HEK293 (cell line): ENCODE results near the gene ZNF43.

Experiments
- CTCF ChIA-PET: fragments of 350-600 bp; formaldehyde crosslinking; extraction: SDS; loops from one replicate; lab custom pipeline; 2021; ENCODE audit warnings: antibody characterized with exemption; lab: Yijun Ruan, JAX
- POLR2A ChIA-PET: fragments of 300-600 bp; formaldehyde crosslinking; extraction: SDS; loops from one replicate; lab custom pipeline; 2020; ENCODE audit warnings: antibody characterized with exemption, inconsistent platforms; lab: Yijun Ruan, JAX
- H3K27ac ChIP-seq: fragments of 200-500 bp; sonication (Bioruptor generic); 2 replicates; pipeline ENCODE4 v1.5.1; 2014; ENCODE audit warnings: low read depth, low read length, control low read depth, inconsistent platforms; ENCODE audit errors: extremely low read depth
- H3K36me3 ChIP-seq, 2 experiments: fragments of 200-500 bp in 1 of 2; sonication (Bioruptor generic) in 1 of 2; 1 replicate in 1 of 2; 2 replicates in 1 of 2; pipeline ENCODE4 v1.5.1; 2014 to 2017; ENCODE audit warnings: inconsistent platforms in 2 of 2, low read length in 2 of 2; ENCODE audit not compliant: control insufficient read depth in 2 of 2, insufficient read depth in 1 of 2
- H3K4me1 ChIP-seq: fragments of 200-500 bp; sonication (Bioruptor generic); 2 replicates; pipeline ENCODE4 v1.5.1; 2014; ENCODE audit warnings: mild to moderate bottlenecking, low read length, inconsistent platforms; ENCODE audit not compliant: control insufficient read depth, insufficient read depth
- H3K4me3 ChIP-seq: 2 replicates; pipeline ENCODE4 v1.5.1; 2011; ENCODE audit warnings: low read depth, mild to moderate bottlenecking, control low read depth, low read length, moderate library complexity
- H3K9me3 ChIP-seq: fragments of 200-500 bp; sonication (Bioruptor generic); 2 replicates; pipeline ENCODE4 v1.5.1; 2014; ENCODE audit warnings: low read depth, low read length, inconsistent platforms; ENCODE audit not compliant: control insufficient read depth, insufficient read depth
- FEZF1 ChIP-seq: fragments of 450-650 bp; formaldehyde crosslinking; IDR thresholded peaks from 2 replicates; pipeline ENCODE4 v1.5.1; 2016; ENCODE audit warnings: missing biosample characterization, missing genetic modification characterization
- KLF9 ChIP-seq: fragments of 450-650 bp; formaldehyde crosslinking; IDR thresholded peaks from 2 replicates; pipeline ENCODE4 v1.5.1; 2016; ENCODE audit warnings: missing biosample characterization, missing genetic modification characterization, low read depth
- TCF7L2 ChIP-seq: IDR thresholded peaks from 2 replicates; pipeline ENCODE4 v1.6.1; 2011; ENCODE audit warnings: low read depth, mild to moderate bottlenecking, inconsistent platforms, low read length, moderate library complexity, borderline replicate concordance
- TSHZ1 ChIP-seq: fragments of 450-650 bp; formaldehyde crosslinking; IDR thresholded peaks from 2 replicates; pipeline ENCODE4 v1.5.1; 2016; ENCODE audit warnings: missing biosample characterization, missing genetic modification characterization, borderline replicate concordance
- ZBTB1 ChIP-seq: fragments of 450-650 bp; formaldehyde crosslinking; IDR thresholded peaks from 2 replicates; pipeline ENCODE4 v1.5.1; 2016; ENCODE audit warnings: missing biosample characterization, missing genetic modification characterization
- ZFP69B ChIP-seq: fragments of 450-650 bp; formaldehyde crosslinking; IDR thresholded peaks from 2 replicates; pipeline ENCODE4 v1.5.1; 2016; ENCODE audit warnings: missing biosample characterization, missing genetic modification characterization
- ZNF112 ChIP-seq: fragments of 450-650 bp; formaldehyde crosslinking; IDR thresholded peaks from 2 replicates; pipeline ENCODE4 v1.5.0; 2017; ENCODE audit warnings: missing biosample characterization, missing genetic modification characterization
- ZNF157 ChIP-seq: fragments of 450-650 bp; formaldehyde crosslinking; IDR thresholded peaks from 2 replicates; pipeline ENCODE4 v1.5.1; 2016; ENCODE audit warnings: missing biosample characterization, missing genetic modification characterization
- ZNF18 ChIP-seq: fragments of 450-650 bp; formaldehyde crosslinking; IDR thresholded peaks from 2 replicates; pipeline ENCODE4 v1.5.1; 2016; ENCODE audit warnings: missing biosample characterization, missing genetic modification characterization
- ZNF223 ChIP-seq: fragments of 450-650 bp; formaldehyde crosslinking; IDR thresholded peaks from 2 replicates; pipeline ENCODE4 v1.5.1; 2016; ENCODE audit warnings: missing biosample characterization, missing genetic modification characterization
- ZNF266 ChIP-seq: fragments of 450-650 bp; formaldehyde crosslinking; IDR thresholded peaks from 2 replicates; pipeline ENCODE4 v1.5.1; 2016; ENCODE audit warnings: missing biosample characterization, missing genetic modification characterization, low read depth
- ZNF280C ChIP-seq: fragments of 450-650 bp; formaldehyde crosslinking; IDR thresholded peaks from 2 replicates; pipeline ENCODE4 v1.5.1; 2016; ENCODE audit warnings: missing biosample characterization, missing genetic modification characterization
- ZNF629 ChIP-seq: fragments of 450-650 bp; formaldehyde crosslinking; IDR thresholded peaks from 2 replicates; pipeline ENCODE4 v1.5.1; 2017; ENCODE audit warnings: missing biosample characterization, missing genetic modification characterization
- TF ChIP-seq, protein P1 (sequence below): fragments of 450-650 bp; formaldehyde crosslinking; IDR thresholded peaks from 2 replicates; pipeline ENCODE4 v1.5.1; 2016; ENCODE audit warnings: missing biosample characterization, missing genetic modification characterization
- TF ChIP-seq, protein P2 (sequence below): fragments of 450-650 bp; formaldehyde crosslinking; IDR thresholded peaks from 2 replicates; pipeline ENCODE4 v1.5.1; 2017; ENCODE audit warnings: missing biosample characterization, missing genetic modification characterization
- TF ChIP-seq, protein P3 (sequence below): fragments of 450-650 bp; formaldehyde crosslinking; IDR thresholded peaks from 2 replicates; pipeline ENCODE4 v1.5.1; 2016; ENCODE audit warnings: missing biosample characterization, missing genetic modification characterization

ZNF43 gene

GRCh38 chr19:21841488-21842097, 5.6 kb upstream of the ZNF43 start:
- peaks cover 0 to 90% of the 10 kb centered on the region in 2 experiments; a peak in 2 of 3 replicates for H3K36me3 ChIP-seq

More at GRCh38 chr19:21841488-21842097, 5.6 kb upstream of the ZNF43 start:
- TF ChIP-seq ZNF223 (tag by site-specific recombination): no peak
- TF ChIP-seq ZNF157: no peak
- TF ChIP-seq ZBTB1 (tag by site-specific recombination): no peak
- TF ChIP-seq ZNF280C (tag by site-specific recombination): no peak
- no peak for TF ChIP-seq ZNF266 (tag by site-specific recombination)
- no peak for TF ChIP-seq ZNF629 (tag by site-specific recombination)
- no peak for TF ChIP-seq FEZF1 (tag by site-specific recombination)
- TF ChIP-seq TSHZ1: no peak
- TF ChIP-seq ZNF112 (tag by site-specific recombination): no peak
- TF ChIP-seq ZNF18 (tag by site-specific recombination): no peak
- TF ChIP-seq, protein P1, sequence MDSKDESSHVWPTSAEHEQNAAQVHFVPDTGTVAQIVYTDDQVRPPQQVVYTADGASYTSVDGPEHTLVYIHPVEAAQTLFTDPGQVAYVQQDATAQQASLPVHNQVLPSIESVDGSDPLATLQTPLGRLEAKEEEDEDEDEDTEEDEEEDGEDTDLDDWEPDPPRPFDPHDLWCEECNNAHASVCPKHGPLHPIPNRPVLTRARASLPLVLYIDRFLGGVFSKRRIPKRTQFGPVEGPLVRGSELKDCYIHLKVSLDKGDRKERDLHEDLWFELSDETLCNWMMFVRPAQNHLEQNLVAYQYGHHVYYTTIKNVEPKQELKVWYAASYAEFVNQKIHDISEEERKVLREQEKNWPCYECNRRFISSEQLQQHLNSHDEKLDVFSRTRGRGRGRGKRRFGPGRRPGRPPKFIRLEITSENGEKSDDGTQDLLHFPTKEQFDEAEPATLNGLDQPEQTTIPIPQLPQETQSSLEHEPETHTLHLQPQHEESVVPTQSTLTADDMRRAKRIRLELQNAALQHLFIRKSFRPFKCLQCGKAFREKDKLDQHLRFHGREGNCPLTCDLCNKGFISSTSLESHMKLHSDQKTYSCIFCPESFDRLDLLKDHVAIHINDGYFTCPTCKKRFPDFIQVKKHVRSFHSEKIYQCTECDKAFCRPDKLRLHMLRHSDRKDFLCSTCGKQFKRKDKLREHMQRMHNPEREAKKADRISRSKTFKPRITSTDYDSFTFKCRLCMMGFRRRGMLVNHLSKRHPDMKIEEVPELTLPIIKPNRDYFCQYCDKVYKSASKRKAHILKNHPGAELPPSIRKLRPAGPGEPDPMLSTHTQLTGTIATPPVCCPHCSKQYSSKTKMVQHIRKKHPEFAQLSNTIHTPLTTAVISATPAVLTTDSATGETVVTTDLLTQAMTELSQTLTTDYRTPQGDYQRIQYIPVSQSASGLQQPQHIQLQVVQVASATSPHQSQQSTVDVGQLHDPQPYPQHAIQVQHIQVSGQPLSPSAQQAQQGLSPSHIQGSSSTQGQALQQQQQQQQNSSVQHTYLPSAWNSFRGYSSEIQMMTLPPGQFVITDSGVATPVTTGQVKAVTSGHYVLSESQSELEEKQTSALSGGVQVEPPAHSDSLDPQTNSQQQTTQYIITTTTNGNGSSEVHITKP (tag by site-specific recombination): no peak
- TF ChIP-seq KLF9 (tag by site-specific recombination): no peak
- TF ChIP-seq, protein P2, sequence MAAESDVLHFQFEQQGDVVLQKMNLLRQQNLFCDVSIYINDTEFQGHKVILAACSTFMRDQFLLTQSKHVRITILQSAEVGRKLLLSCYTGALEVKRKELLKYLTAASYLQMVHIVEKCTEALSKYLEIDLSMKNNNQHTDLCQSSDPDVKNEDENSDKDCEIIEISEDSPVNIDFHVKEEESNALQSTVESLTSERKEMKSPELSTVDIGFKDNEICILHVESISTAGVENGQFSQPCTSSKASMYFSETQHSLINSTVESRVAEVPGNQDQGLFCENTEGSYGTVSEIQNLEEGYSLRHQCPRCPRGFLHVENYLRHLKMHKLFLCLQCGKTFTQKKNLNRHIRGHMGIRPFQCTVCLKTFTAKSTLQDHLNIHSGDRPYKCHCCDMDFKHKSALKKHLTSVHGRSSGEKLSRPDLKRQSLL: no peak
- no peak for TF ChIP-seq ZFP69B (tag by site-specific recombination)
- TF ChIP-seq, protein P3, sequence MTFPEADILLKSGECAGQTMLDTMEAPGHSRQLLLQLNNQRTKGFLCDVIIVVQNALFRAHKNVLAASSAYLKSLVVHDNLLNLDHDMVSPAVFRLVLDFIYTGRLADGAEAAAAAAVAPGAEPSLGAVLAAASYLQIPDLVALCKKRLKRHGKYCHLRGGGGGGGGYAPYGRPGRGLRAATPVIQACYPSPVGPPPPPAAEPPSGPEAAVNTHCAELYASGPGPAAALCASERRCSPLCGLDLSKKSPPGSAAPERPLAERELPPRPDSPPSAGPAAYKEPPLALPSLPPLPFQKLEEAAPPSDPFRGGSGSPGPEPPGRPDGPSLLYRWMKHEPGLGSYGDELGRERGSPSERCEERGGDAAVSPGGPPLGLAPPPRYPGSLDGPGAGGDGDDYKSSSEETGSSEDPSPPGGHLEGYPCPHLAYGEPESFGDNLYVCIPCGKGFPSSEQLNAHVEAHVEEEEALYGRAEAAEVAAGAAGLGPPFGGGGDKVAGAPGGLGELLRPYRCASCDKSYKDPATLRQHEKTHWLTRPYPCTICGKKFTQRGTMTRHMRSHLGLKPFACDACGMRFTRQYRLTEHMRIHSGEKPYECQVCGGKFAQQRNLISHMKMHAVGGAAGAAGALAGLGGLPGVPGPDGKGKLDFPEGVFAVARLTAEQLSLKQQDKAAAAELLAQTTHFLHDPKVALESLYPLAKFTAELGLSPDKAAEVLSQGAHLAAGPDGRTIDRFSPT (tag by site-specific recombination): no peak
- TF ChIP-seq TCF7L2: no peak
- TF ChIP-seq, all 188 proteins: peak for 0
- H3K27ac ChIP-seq: no peak overlapping the region
- no peak overlapping the region for H3K4me3 ChIP-seq
- CTCF ChIA-PET: no interaction called here
- H3K9me3 ChIP-seq: no peaks in the 10 kb centered on the region
- no peaks in the 10 kb centered on the region for H3K4me1 ChIP-seq
- POLR2A ChIA-PET: interaction anchor here (0.7 kb wide), 1 partner anchor 10 kb away, joined by 4 read pairs; no protein-coding TSS in a partner anchor
